ENCODE results near the gene SHROOM3.

DNA sequence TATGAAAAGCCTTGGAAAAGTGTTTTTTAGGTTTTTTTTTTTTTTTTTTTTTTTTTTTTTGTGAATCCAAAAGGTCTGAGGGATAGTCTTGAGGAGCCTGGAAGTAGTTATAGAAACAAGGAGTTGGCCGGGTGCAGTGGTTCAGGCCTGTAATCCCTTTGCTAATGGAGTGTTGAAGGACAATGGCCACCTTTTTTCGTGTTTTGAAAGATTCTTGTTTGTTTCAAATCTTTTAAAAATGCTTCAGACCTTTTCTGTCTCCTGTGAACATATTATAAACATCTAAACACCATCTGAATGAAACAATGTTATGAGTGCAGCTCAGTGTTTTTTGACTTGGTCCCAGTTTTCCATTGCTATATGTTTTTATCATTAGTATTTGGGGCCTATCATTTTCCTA, 285.1 kb downstream of the SHROOM3 start:
- TF ChIP-seq, protein P1, sequence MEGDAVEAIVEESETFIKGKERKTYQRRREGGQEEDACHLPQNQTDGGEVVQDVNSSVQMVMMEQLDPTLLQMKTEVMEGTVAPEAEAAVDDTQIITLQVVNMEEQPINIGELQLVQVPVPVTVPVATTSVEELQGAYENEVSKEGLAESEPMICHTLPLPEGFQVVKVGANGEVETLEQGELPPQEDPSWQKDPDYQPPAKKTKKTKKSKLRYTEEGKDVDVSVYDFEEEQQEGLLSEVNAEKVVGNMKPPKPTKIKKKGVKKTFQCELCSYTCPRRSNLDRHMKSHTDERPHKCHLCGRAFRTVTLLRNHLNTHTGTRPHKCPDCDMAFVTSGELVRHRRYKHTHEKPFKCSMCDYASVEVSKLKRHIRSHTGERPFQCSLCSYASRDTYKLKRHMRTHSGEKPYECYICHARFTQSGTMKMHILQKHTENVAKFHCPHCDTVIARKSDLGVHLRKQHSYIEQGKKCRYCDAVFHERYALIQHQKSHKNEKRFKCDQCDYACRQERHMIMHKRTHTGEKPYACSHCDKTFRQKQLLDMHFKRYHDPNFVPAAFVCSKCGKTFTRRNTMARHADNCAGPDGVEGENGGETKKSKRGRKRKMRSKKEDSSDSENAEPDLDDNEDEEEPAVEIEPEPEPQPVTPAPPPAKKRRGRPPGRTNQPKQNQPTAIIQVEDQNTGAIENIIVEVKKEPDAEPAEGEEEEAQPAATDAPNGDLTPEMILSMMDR (conservative IDR thresholded peaks at IDR 0.05 in 1 of 2, IDR thresholded peaks at IDR 0.05 in 1 of 2; ENCODE audit: extremely low read depth in 1 of 2, insufficient read depth in 1 of 2, low read depth in 1 of 2, low read length in 2 of 2) = no peak
- no peak for TF ChIP-seq EZH2 (IDR thresholded peaks at IDR 0.05; ENCODE audit: borderline replicate concordance, low read length)

All from mammary epithelial cell (primary cell).